Measurements from ENCODE around the gene LEAP2. TPM values are rescaled to one million over a fixed set of nuclear protein-coding genes. Genes with fewer than 3 reads are reported as not detected.

LEAP2 gene
- total and polyA plus RNA-seq, 2 donors (not counting 1 experiment from before 2014, with no cell fraction given), result 2.2 to 5.4 TPM

- H3K4me1 ChIP-seq (ENCODE audit: control insufficient read depth in 2 of 2, insufficient read depth in 2 of 2, low read length in 2 of 2), result peaks cover 12 to 14% of the 10 kb centered on the region in 2 donors
- no peak overlapping the region for H3K4me3 ChIP-seq (ENCODE audit: control extremely low read depth in 1 of 5, extremely low read depth in 1 of 5, insufficient read depth in 1 of 5, low read depth in 2 of 5, low read length in 4 of 5)
- no peaks in the 10 kb centered on the region for H3K79me2 ChIP-seq (ENCODE audit: control insufficient read depth, insufficient read depth, low read length)
- ChIA-PET POLR2A (no interaction called here), CTCF (interaction anchor here (1.3 to 7.4 kb wide), 3 partner anchors 12 to 50 kb away, joined by 5 to 41 read pairs (median 13); partner anchors contain the start of genes GDF9 and UQCRQ)
- peaks cover 14% of the 10 kb centered on the region for H3K4me1 Mint-ChIP-seq
- H3K27ac Mint-ChIP-seq, result no peak overlapping the region
- H3K9me3 ChIP-seq (ENCODE audit: control extremely low read depth in 1 of 3, control insufficient read depth in 2 of 3, insufficient read depth in 1 of 3, low read length in 2 of 3), result peaks cover 0 to 7% (median 0%) of the 10 kb centered on the region in 3 donors
- H3K9me3 Mint-ChIP-seq (ENCODE audit: insufficient read depth), result no peaks in the 10 kb centered on the region
- H3K9ac ChIP-seq (ENCODE audit: low read length), result no peak overlapping the region
- H3K27me3 ChIP-seq (replicated peaks in 1 of 4; ENCODE audit: control extremely low read depth in 1 of 4, control insufficient read depth in 3 of 4, insufficient read depth in 4 of 4, low read length in 3 of 4), result peaks cover 0 to 32% (median 16%) of the 10 kb centered on the region in 4 experiments
- H3K36me3 ChIP-seq (replicated peaks in 1 of 2; ENCODE audit: control extremely low read depth in 1 of 2, control insufficient read depth in 1 of 2, extremely low read depth in 1 of 2, insufficient read depth in 2 of 2, low read length in 1 of 2), result no peaks in the 10 kb centered on the region
- 100% methylated on average over 5 of the region's 5 CpGs for WGBS (ENCODE audit: insufficient coverage)
- peaks cover 8% of the 10 kb centered on the region for H3K27me3 Mint-ChIP-seq
- peak overlapping the region; percentile 47 for H3K4me3 Mint-ChIP-seq
- H4K20me1 ChIP-seq (ENCODE audit: control insufficient read depth, insufficient read depth, low read length, poor library complexity, severe bottlenecking), result no peaks in the 10 kb centered on the region
- intact Hi-C loops (cut with micrococcal nuclease), result loop anchor here (5.0 kb wide), 1 partner anchor 515 kb away; no protein-coding TSS in a partner anchor
- TF ChIP-seq EZH2 (IDR thresholded peaks at IDR 0.05; ENCODE audit: borderline replicate concordance, insufficient read depth, low read depth, low read length, poor library complexity, severe bottlenecking) (no peak), CTCF (IDR thresholded peaks at IDR 0.05) (no peak)
- no peak overlapping the region for H2AFZ ChIP-seq (ENCODE audit: insufficient read depth, low read depth, low read length, poor library complexity, severe bottlenecking)
- DNase-seq (no peak), ATAC-seq (ENCODE audit: low read depth) (no peak)
- H3K4me2 ChIP-seq (replicated peaks; ENCODE audit: low read depth, low read length, poor library complexity, severe bottlenecking), result no peak overlapping the region
- H3K27ac ChIP-seq (ENCODE audit: low read length in 2 of 2), result no peak overlapping the region
Observed at GRCh38 chr5:132832612-132833011, 40.9 kb upstream of the LEAP2 start.

GRCh38 chr5:132834057-132834456 lies 39.4 kb upstream of the LEAP2 start:
- no peaks in the 10 kb centered on the region for H3K79me2 ChIP-seq (ENCODE audit: control insufficient read depth, insufficient read depth, low read length)
- DNase-seq (no peak), ATAC-seq (ENCODE audit: low read depth) (no peak)
- no peak overlapping the region for H3K27ac Mint-ChIP-seq
- H3K27me3 Mint-ChIP-seq, result peaks cover 4% of the 10 kb centered on the region
- no peak overlapping the region for H3K27ac ChIP-seq (ENCODE audit: low read length in 2 of 2)
- peaks cover 12 to 14% of the 10 kb centered on the region in 2 donors for H3K4me1 ChIP-seq (ENCODE audit: control insufficient read depth in 2 of 2, insufficient read depth in 2 of 2, low read length in 2 of 2)
- intact Hi-C loops (cut with micrococcal nuclease), result loop anchor here (5.0 kb wide), 1 partner anchor 513 kb away; no protein-coding TSS in a partner anchor
- POLR2A ChIA-PET, result no interaction called here
- H3K4me3 ChIP-seq (ENCODE audit: control extremely low read depth in 1 of 5, extremely low read depth in 1 of 5, insufficient read depth in 1 of 5, low read depth in 2 of 5, low read length in 4 of 5), result no peak overlapping the region
- no peak overlapping the region for H2AFZ ChIP-seq (ENCODE audit: insufficient read depth, low read depth, low read length, poor library complexity, severe bottlenecking)
- CTCF ChIA-PET, result interaction anchor here (1.0 to 7.4 kb wide), 2 partner anchors 14 to 46 kb away, joined by 3 to 41 read pairs; no protein-coding TSS in a partner anchor
- H3K4me2 ChIP-seq (replicated peaks; ENCODE audit: low read depth, low read length, poor library complexity, severe bottlenecking), result no peak overlapping the region
- no peaks in the 10 kb centered on the region for H3K36me3 ChIP-seq (replicated peaks in 1 of 2; ENCODE audit: control extremely low read depth in 1 of 2, control insufficient read depth in 1 of 2, extremely low read depth in 1 of 2, insufficient read depth in 2 of 2, low read length in 1 of 2)
- H4K20me1 ChIP-seq (ENCODE audit: control insufficient read depth, insufficient read depth, low read length, poor library complexity, severe bottlenecking), result no peaks in the 10 kb centered on the region
- peaks cover 0 to 20% (median 10%) of the 10 kb centered on the region in 4 experiments for H3K27me3 ChIP-seq (replicated peaks in 1 of 4; ENCODE audit: control extremely low read depth in 1 of 4, control insufficient read depth in 3 of 4, insufficient read depth in 4 of 4, low read length in 3 of 4)
- no peak overlapping the region for H3K9ac ChIP-seq (ENCODE audit: low read length)
- no peaks in the 10 kb centered on the region for H3K9me3 Mint-ChIP-seq (ENCODE audit: insufficient read depth)
- H3K9me3 ChIP-seq (ENCODE audit: control extremely low read depth in 1 of 3, control insufficient read depth in 2 of 3, insufficient read depth in 1 of 3, low read length in 2 of 3), result peaks cover 0 to 7% (median 0%) of the 10 kb centered on the region in 3 donors
- no CpG with 5 or more reads among the region's 3 CpGs for WGBS (ENCODE audit: insufficient coverage)
- peaks cover 13% of the 10 kb centered on the region for H3K4me1 Mint-ChIP-seq
- no peak overlapping the region for H3K4me3 Mint-ChIP-seq
- TF ChIP-seq EZH2 (IDR thresholded peaks at IDR 0.05; ENCODE audit: borderline replicate concordance, insufficient read depth, low read depth, low read length, poor library complexity, severe bottlenecking), result no peak
- TF ChIP-seq CTCF (IDR thresholded peaks at IDR 0.05), result no peak
